ENCODE measurements around the gene NLRC3. TPM values are rescaled to one million over a fixed set of nuclear protein-coding genes. Genes with fewer than 3 reads are reported as not detected.

The NLRC3 gene
- total and polyA plus RNA-seq, 2 donors (not counting 1 experiment from before 2014, with no cell fraction given) = 28.8 to 35.7 TPM

DNA sequence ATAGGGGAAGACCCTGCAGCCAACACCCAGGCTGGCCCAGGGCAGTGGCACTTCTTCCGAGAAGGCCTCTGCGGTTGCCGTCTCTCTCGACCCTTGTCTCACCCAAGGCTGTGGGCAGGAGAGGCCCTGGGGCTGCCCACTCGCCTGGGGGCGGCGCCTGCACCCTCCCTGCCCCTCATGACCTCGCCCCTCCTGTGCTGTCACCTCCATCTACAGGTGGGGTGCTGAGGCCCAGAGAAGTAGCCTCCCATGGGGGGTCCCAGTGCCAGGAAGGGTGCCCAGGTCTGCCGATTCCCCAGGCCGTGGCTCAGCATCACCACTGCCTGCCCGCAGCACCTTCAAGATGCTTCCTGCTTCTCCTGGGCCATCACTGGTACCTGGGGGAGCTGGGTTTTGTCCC lies 992 bp downstream of the NLRC3 start:
- ChIA-PET CTCF (no interaction called here), POLR2A (interaction anchor here (0.6 kb wide), 1 partner anchor 623 kb away, joined by 3 read pairs; no protein-coding TSS in a partner anchor)
- H3K27ac ChIP-seq (ENCODE audit: low read length in 2 of 2) = peak overlapping the region; percentile 71 to 89
- Mint-ChIP-seq H3K27ac (peak overlapping the region; percentile 97), H3K4me1 (peaks cover 60% of the 10 kb centered on the region), H3K4me3 (peak overlapping the region; percentile 96), H3K9me3 (ENCODE audit: insufficient read depth) (no peaks in the 10 kb centered on the region), H3K27me3 (no peaks in the 10 kb centered on the region)
- peaks cover 45 to 57% of the 10 kb centered on the region in 2 donors for H3K4me1 ChIP-seq (ENCODE audit: control insufficient read depth in 2 of 2, insufficient read depth in 2 of 2, low read length in 2 of 2)
- ATAC-seq (ENCODE audit: low read depth) (peak; percentile 8), DNase-seq (peak; percentile 30)
- 14% methylated on average over 9 of the region's 11 CpGs for WGBS (ENCODE audit: insufficient coverage)
- peaks cover 57% of the 10 kb centered on the region for H3K79me2 ChIP-seq (ENCODE audit: control insufficient read depth, insufficient read depth, low read length)
- H3K4me3 ChIP-seq (ENCODE audit: control extremely low read depth in 1 of 5, extremely low read depth in 1 of 5, insufficient read depth in 1 of 5, low read depth in 2 of 5, low read length in 4 of 5) = peak overlapping the region; percentile 63 to 93 (median 79)
- peak overlapping the region; percentile 97 for H3K4me2 ChIP-seq (replicated peaks; ENCODE audit: low read depth, low read length, poor library complexity, severe bottlenecking)
- peak overlapping the region; percentile 96 for H3K9ac ChIP-seq (ENCODE audit: low read length)
- intact Hi-C loops (cut with micrococcal nuclease) = no loop called here
- H4K20me1 ChIP-seq (ENCODE audit: control insufficient read depth, insufficient read depth, low read length, poor library complexity, severe bottlenecking) = peaks cover 28% of the 10 kb centered on the region
- H2AFZ ChIP-seq (ENCODE audit: insufficient read depth, low read depth, low read length, poor library complexity, severe bottlenecking) = peak overlapping the region; percentile 92
- peaks cover 0 to 4% (median 0%) of the 10 kb centered on the region in 3 donors for H3K9me3 ChIP-seq (ENCODE audit: control extremely low read depth in 1 of 3, control insufficient read depth in 2 of 3, insufficient read depth in 1 of 3, low read length in 2 of 3)
- no peaks in the 10 kb centered on the region for H3K27me3 ChIP-seq (replicated peaks in 1 of 4; ENCODE audit: control extremely low read depth in 1 of 4, control insufficient read depth in 3 of 4, insufficient read depth in 4 of 4, low read length in 3 of 4)
- H3K36me3 ChIP-seq (replicated peaks in 1 of 2; ENCODE audit: control extremely low read depth in 1 of 2, control insufficient read depth in 1 of 2, extremely low read depth in 1 of 2, insufficient read depth in 2 of 2, low read length in 1 of 2) = peaks cover 0 to 9% of the 10 kb centered on the region in 2 experiments
- TF ChIP-seq, protein P1, sequence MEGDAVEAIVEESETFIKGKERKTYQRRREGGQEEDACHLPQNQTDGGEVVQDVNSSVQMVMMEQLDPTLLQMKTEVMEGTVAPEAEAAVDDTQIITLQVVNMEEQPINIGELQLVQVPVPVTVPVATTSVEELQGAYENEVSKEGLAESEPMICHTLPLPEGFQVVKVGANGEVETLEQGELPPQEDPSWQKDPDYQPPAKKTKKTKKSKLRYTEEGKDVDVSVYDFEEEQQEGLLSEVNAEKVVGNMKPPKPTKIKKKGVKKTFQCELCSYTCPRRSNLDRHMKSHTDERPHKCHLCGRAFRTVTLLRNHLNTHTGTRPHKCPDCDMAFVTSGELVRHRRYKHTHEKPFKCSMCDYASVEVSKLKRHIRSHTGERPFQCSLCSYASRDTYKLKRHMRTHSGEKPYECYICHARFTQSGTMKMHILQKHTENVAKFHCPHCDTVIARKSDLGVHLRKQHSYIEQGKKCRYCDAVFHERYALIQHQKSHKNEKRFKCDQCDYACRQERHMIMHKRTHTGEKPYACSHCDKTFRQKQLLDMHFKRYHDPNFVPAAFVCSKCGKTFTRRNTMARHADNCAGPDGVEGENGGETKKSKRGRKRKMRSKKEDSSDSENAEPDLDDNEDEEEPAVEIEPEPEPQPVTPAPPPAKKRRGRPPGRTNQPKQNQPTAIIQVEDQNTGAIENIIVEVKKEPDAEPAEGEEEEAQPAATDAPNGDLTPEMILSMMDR (IDR thresholded peaks at IDR 0.05) = no peak
- TF ChIP-seq EZH2 (IDR thresholded peaks at IDR 0.05; ENCODE audit: borderline replicate concordance, insufficient read depth, low read depth, low read length, poor library complexity, severe bottlenecking) = no peak

- peaks cover 3% of the 10 kb centered on the region for H3K9me3 Mint-ChIP-seq (ENCODE audit: insufficient read depth)
- Histone ChIP-seq H3K4me3 (ENCODE audit: control extremely low read depth in 1 of 5, extremely low read depth in 1 of 5, insufficient read depth in 1 of 5, low read depth in 2 of 5, low read length in 4 of 5) (peak overlapping the region in 4 of 5 experiments; percentile 63 to 93 (median 83)), H3K27me3 (replicated peaks in 1 of 4; ENCODE audit: control extremely low read depth in 1 of 4, control insufficient read depth in 3 of 4, insufficient read depth in 4 of 4, low read length in 3 of 4) (no peaks in the 10 kb centered on the region), H4K20me1 (ENCODE audit: control insufficient read depth, insufficient read depth, low read length, poor library complexity, severe bottlenecking) (peaks cover 32% of the 10 kb centered on the region), H3K36me3 (replicated peaks in 1 of 2; ENCODE audit: control extremely low read depth in 1 of 2, control insufficient read depth in 1 of 2, extremely low read depth in 1 of 2, insufficient read depth in 2 of 2, low read length in 1 of 2) (peaks cover 0 to 15% of the 10 kb centered on the region in 2 experiments), H3K9me3 (ENCODE audit: control extremely low read depth in 1 of 3, control insufficient read depth in 2 of 3, insufficient read depth in 1 of 3, low read length in 2 of 3) (peaks cover 0 to 8% (median 6%) of the 10 kb centered on the region in 3 donors), H3K4me1 (ENCODE audit: control insufficient read depth in 2 of 2, insufficient read depth in 2 of 2, low read length in 2 of 2) (peaks cover 42 to 53% of the 10 kb centered on the region in 2 donors), H3K27ac (ENCODE audit: low read length in 2 of 2) (peak overlapping the region; percentile 71 to 89), H3K79me2 (ENCODE audit: control insufficient read depth, insufficient read depth, low read length) (peaks cover 64% of the 10 kb centered on the region), H3K4me2 (replicated peaks; ENCODE audit: low read depth, low read length, poor library complexity, severe bottlenecking) (peak overlapping the region; percentile 97), H3K9ac (ENCODE audit: low read length) (peak overlapping the region; percentile 96), H2AFZ (ENCODE audit: insufficient read depth, low read depth, low read length, poor library complexity, severe bottlenecking) (no peak overlapping the region)
- DNase-seq (no peak), ATAC-seq (ENCODE audit: low read depth) (no peak)
- 87% methylated on average over 13 of the region's 13 CpGs for WGBS (ENCODE audit: insufficient coverage)
- CTCF ChIA-PET = no interaction called here
- POLR2A ChIA-PET = no interaction called here
- TF ChIP-seq, protein P1 (IDR thresholded peaks at IDR 0.05) = no peak
- TF ChIP-seq EZH2 (IDR thresholded peaks at IDR 0.05; ENCODE audit: borderline replicate concordance, insufficient read depth, low read depth, low read length, poor library complexity, severe bottlenecking) = no peak
- peaks cover 54% of the 10 kb centered on the region for H3K4me1 Mint-ChIP-seq
- peak overlapping the region; percentile 78 for H3K4me3 Mint-ChIP-seq
- H3K27me3 Mint-ChIP-seq = no peaks in the 10 kb centered on the region
- intact Hi-C loops (cut with micrococcal nuclease) = no loop called here
- peak overlapping the region; percentile 97 for H3K27ac Mint-ChIP-seq
Measured at GRCh38 chr16:3575491-3575890, 1.7 kb downstream of the NLRC3 start.
